Lower leg skin (tissue), 3 donors: ENCODE results near the gene AMPD3.

Source experiments
- POLR2A ChIP-seq, 2 donors: fragments of 450-650 bp; IDR thresholded peaks; one replicate each; pipeline ENCODE4 v1.6.1; 2016 to 2017; ENCODE audit warnings: antibody characterized with exemption in 2 of 2, mild to moderate bottlenecking in 1 of 2, moderate library complexity in 1 of 2
- TF ChIP-seq, protein P1 (sequence below), 3 donors: fragments of 450-650 bp; IDR thresholded peaks; one replicate each; pipeline ENCODE4 v1.5.1; 2016; ENCODE audit warnings: antibody characterized with exemption in 3 of 3, mild to moderate bottlenecking in 3 of 3, moderate library complexity in 2 of 3

DNA sequence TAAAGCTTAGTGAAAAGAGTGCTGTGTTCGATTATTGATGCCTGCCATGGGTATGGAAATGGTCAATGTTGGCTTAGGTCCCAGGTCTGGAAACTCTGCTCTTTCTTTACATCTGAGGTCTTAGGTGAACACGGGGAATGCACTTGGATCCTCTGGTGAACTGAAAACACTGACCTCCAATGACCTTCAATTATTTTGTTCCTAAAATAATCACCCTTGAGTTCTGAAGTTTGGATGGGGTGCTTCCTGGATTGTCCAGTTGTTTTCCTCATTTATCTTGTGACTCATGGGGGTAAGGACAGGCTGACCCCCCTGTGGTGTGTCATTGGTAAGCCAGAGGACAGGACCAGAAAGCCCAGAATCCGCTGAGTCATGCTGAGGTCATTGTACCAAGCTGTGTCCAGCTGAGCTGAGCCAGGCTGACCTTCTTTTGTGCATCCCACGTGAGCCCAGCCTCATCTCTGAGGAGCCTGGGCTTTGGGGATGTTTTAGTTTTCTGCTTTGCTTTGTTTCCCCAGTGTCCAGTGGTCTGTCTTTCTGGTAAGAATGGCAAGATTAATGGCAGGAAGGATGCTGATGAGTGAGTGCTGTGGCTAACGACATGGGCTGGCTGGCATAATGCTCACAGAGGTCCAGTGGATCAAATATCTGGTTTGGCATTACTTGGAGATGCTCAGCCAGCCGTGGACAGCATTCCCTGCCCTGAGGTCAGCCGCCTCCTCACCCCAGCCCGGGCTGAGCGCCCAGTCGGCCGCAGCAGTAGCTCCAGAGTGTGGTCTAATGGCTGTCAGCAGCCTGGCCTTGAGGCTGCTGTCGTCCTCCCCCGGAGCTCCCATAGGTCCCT is 35.6 kb downstream of the AMPD3 start:
- TF ChIP-seq, protein P1, sequence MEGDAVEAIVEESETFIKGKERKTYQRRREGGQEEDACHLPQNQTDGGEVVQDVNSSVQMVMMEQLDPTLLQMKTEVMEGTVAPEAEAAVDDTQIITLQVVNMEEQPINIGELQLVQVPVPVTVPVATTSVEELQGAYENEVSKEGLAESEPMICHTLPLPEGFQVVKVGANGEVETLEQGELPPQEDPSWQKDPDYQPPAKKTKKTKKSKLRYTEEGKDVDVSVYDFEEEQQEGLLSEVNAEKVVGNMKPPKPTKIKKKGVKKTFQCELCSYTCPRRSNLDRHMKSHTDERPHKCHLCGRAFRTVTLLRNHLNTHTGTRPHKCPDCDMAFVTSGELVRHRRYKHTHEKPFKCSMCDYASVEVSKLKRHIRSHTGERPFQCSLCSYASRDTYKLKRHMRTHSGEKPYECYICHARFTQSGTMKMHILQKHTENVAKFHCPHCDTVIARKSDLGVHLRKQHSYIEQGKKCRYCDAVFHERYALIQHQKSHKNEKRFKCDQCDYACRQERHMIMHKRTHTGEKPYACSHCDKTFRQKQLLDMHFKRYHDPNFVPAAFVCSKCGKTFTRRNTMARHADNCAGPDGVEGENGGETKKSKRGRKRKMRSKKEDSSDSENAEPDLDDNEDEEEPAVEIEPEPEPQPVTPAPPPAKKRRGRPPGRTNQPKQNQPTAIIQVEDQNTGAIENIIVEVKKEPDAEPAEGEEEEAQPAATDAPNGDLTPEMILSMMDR (IDR thresholded peaks at IDR 0.05): no peak
- TF ChIP-seq POLR2A (IDR thresholded peaks at IDR 0.05): no peak
